Lower leg skin (tissue), 4 donors: Measurements from ENCODE around the gene RALGPS2. TPM values are rescaled to one million over a fixed set of nuclear protein-coding genes. Genes with fewer than 3 reads are reported as not detected.
"Not testable (repeated sequence)": the region's sequence is repeated elsewhere in the genome, so short reads cannot be mapped to it uniquely, and the experiment has no call there.

Source experiments
- DNase-seq, 2 donors: peaks; one replicate each; pipeline ENCODE4 v3.0.0-alpha.2; 2019; ENCODE audit warnings: low spot score in 2 of 2
- H3K4me3 ChIP-seq: fragments of 200-600 bp; sonication (generic); 2 replicates; pipeline ENCODE4 v1.5.1; 2017; ENCODE audit warnings: mild to moderate bottlenecking, low read depth; ENCODE audit not compliant: poor library complexity, severe bottlenecking
- POLR2A ChIP-seq, 2 donors: fragments of 450-650 bp; IDR thresholded peaks; one replicate each; pipeline ENCODE4 v1.6.1; 2016 to 2017; ENCODE audit warnings: antibody characterized with exemption in 2 of 2, mild to moderate bottlenecking in 1 of 2, moderate library complexity in 1 of 2
- WGBS, 2 donors: methylation state at CpG; one replicate each; pipeline ENCODE4 v1.1.5; 2018; 5-methylcytosine and 5-hydroxymethylcytosine counted together
- intact Hi-C: fragments of 100-400 bp; cut with DNase I; formaldehyde crosslinking; loops from one replicate; pipeline ENCODE4 v1.15.0; 2023; ENCODE audit warnings: low total_unique reads
- total RNA-seq, 4 donors: library from RNA; depleted of rRNA; stranded (reverse); fragments of >200 nt; gene quantifications; one replicate each; pipeline ENCODE4 v1.1.0, GENCODE V29; 2016
- TF ChIP-seq, protein P1 (sequence below), 3 donors: fragments of 450-650 bp; IDR thresholded peaks; one replicate each; pipeline ENCODE4 v1.5.1; 2016; ENCODE audit warnings: antibody characterized with exemption in 3 of 3, mild to moderate bottlenecking in 3 of 3, moderate library complexity in 2 of 3

Gene RALGPS2
- total RNA-seq, 4 donors from 2014 or later: 26.2 to 33.5 (median 31.7) TPM

DNA sequence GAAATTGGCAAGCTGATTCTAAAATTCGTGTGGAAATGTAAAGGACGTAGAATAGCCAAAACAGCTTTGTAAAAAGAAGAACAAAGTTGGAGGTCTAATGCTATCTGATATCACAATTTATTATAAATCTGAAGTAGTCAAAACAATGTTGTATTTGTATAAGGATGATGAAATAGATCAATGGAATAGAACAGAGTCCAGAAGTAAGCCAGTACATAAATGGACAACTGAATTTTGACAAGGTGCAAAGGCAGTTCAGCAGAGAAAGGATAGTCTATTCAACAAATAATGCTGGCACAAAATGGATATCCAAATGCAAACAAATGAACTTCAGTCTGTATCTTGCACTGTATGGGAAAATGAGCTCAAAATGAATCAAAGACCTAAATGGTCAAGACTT, 20.2 kb downstream of the RALGPS2 start:
- no peak overlapping the region for H3K4me3 ChIP-seq
- no peak for DNase-seq
- TF ChIP-seq, protein P1, sequence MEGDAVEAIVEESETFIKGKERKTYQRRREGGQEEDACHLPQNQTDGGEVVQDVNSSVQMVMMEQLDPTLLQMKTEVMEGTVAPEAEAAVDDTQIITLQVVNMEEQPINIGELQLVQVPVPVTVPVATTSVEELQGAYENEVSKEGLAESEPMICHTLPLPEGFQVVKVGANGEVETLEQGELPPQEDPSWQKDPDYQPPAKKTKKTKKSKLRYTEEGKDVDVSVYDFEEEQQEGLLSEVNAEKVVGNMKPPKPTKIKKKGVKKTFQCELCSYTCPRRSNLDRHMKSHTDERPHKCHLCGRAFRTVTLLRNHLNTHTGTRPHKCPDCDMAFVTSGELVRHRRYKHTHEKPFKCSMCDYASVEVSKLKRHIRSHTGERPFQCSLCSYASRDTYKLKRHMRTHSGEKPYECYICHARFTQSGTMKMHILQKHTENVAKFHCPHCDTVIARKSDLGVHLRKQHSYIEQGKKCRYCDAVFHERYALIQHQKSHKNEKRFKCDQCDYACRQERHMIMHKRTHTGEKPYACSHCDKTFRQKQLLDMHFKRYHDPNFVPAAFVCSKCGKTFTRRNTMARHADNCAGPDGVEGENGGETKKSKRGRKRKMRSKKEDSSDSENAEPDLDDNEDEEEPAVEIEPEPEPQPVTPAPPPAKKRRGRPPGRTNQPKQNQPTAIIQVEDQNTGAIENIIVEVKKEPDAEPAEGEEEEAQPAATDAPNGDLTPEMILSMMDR (IDR thresholded peaks at IDR 0.05): no peak
- no peak for TF ChIP-seq POLR2A (IDR thresholded peaks at IDR 0.05)
- 80 to 93% methylated on average over 2 of the region's 2 CpGs for WGBS, 2 donors
- intact Hi-C loops: no loop called here

DNA sequence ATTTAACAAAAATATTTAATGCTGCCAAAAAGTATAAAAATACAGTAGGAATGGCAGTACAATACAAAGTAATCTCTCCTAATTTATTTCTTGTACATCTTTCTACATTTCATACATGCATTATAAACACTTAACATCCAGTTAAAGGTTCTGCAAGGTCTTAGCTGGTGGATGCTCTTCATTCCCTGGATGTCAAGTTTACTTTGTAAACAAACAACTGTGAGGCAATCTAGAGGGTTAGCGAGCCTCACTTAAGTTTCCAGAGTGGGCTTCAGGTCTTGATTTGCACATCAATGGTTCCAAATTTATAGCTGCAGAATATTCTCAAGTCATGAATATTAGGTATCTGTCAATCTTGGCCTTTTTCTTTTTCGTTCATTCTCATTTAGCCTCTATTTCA, 21.3 kb downstream of the RALGPS2 start:
- DNase-seq: no peak
- no peak overlapping the region for H3K4me3 ChIP-seq
- intact Hi-C loops: no loop called here
- WGBS, 2 donors: 96% methylated on average over 2 of the region's 2 CpGs
- no peak for TF ChIP-seq POLR2A (IDR thresholded peaks at IDR 0.05)

DNA sequence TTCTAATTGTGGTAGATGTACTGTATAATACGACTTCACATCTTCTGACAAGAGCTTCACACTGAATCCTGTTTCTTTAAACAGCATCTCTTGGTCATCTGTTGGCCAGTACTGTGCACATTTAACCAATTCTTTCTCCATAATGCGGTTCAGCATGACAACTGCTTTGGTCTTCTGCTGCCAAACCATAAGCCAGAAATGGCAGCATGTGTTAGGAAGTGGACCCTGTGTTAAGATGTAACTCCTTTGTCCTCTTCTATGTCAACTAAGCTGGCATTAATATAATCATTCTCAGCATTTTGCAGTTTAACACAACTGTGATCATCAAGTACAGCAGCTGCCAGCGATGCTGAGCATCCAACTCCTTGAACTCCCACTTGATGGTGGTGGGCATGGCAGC, 22.3 kb downstream of the RALGPS2 start:
- not testable (repeated sequence) for H3K4me3 ChIP-seq, DNase-seq
- intact Hi-C loops: loop anchor here (1.0 kb wide), 1 partner anchor 205 kb away; no protein-coding TSS in a partner anchor
- 92 to 99% methylated on average over 3 of the region's 3 CpGs for WGBS, 2 donors

DNA sequence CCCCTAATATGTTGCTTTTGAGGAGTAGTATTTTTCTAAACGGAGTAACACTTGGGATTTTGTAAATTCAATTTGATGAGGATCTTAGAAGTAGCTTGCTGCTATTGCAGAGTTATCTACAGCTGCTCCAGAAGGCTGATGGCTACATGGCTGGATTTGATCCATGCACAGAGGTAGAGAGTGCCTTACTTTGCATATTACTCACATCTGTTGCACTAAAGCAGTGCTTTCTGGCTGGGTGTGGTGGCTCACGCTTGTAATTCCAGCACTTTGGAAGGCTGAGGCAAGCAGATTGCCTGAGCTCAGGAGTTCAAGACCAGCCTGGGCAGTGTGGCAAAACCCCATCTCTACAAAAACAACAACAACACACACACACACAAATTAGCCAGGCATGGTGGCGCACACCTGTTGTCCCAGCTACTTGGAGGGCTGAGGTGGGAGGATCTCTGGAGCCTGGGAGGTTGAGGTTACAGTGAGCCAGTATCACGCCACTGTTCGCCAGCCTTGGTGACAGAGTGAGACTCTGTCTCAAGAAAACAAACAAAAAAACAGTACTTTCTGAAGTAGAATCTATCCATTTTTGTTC, 24.6 kb downstream of the RALGPS2 start:
- intact Hi-C loops: no loop called here
- H3K4me3 ChIP-seq: no peak overlapping the region
- 86 to 88% methylated on average over 5 of the region's 5 CpGs for WGBS, 2 donors
- DNase-seq: no peak
- TF ChIP-seq POLR2A (IDR thresholded peaks at IDR 0.05): no peak
- TF ChIP-seq, protein P1 (IDR thresholded peaks at IDR 0.05): no peak

DNA sequence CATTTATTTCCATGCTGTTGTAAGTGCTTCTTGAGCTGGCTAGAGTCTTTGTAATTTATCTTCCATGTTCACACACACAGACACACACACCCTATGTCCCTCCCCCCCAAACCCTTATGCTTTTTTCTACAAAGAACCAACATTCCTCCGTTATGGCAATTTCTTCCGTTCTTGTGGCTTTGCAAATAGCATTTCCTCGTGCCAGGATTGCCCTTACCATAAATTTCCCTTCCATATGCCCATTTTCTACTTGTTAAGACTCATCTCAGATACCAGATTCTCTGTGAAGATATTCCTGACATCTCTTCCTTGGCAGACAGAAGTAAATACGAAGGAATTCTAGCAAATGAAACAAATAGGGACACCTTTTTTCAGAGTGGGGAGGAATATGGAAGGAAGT, 26.0 kb downstream of the RALGPS2 start:
- no peak overlapping the region for H3K4me3 ChIP-seq
- no peak for DNase-seq
- TF ChIP-seq, protein P1 (IDR thresholded peaks at IDR 0.05): no peak
- no peak for TF ChIP-seq POLR2A (IDR thresholded peaks at IDR 0.05)
- WGBS, 2 donors: 41 to 56% methylated on average over 4 of the region's 4 CpGs
- intact Hi-C loops: no loop called here

DNA sequence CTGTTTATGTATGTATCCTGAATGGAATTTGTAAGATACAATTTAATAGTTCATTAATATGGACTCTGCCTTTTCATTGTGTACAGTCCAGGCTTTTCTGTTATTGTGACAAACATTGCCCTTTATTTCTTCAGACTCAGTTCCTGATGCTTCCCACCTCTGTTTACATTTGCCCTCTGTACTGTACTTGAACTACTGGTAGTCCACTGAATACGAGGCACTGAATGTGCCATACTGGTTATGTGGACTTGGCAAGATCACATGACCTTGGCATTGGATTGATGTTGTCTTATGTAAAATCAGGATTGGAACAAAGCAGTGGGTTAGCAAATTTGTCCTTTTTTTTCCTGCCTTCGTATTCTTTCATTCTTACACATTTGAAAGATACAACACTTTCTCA, 27.8 kb downstream of the RALGPS2 start:
- H3K4me3 ChIP-seq: no peak overlapping the region
- WGBS, 2 donors: 63% methylated on average over 2 of the region's 2 CpGs
- intact Hi-C loops: no loop called here
- no peak for DNase-seq
- TF ChIP-seq POLR2A (IDR thresholded peaks at IDR 0.05): no peak
- TF ChIP-seq, protein P1 (IDR thresholded peaks at IDR 0.05): no peak

DNA sequence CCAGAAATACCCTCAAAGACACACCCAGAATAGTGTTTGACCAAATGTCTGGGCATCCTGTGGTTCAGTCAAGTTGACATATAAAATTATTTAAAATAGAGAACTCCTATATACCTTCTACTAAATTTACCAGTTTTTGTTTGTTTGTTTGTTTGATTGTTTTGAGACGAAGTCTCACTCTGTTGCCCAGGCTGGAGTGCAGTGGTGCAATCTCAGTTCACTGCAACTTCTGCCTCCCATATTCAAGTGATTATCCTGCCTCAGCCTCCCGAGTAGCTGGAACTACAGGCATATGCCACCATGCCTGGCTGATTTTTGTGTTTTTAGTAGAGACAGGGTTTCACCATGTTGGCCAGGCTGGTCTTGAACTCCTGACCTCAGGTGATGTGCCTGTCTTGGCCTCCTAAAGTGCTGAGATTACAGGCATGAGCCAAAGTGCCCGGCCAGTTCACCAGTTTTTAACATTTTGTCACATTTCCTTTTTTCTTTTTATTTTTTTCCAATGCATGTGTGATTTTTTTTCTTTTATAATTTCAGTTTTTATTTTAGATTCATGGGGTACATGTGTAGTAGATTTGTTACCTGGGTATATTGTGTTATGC, 29.7 kb downstream of the RALGPS2 start:
- DNase-seq, H3K4me3 ChIP-seq, intact Hi-C loops: not testable (repeated sequence)
- 92 to 97% methylated on average over 3 of the region's 3 CpGs for WGBS, 2 donors
